ENCODE data around the gene IL22RA2.

- TF ChIP-seq, protein P1, sequence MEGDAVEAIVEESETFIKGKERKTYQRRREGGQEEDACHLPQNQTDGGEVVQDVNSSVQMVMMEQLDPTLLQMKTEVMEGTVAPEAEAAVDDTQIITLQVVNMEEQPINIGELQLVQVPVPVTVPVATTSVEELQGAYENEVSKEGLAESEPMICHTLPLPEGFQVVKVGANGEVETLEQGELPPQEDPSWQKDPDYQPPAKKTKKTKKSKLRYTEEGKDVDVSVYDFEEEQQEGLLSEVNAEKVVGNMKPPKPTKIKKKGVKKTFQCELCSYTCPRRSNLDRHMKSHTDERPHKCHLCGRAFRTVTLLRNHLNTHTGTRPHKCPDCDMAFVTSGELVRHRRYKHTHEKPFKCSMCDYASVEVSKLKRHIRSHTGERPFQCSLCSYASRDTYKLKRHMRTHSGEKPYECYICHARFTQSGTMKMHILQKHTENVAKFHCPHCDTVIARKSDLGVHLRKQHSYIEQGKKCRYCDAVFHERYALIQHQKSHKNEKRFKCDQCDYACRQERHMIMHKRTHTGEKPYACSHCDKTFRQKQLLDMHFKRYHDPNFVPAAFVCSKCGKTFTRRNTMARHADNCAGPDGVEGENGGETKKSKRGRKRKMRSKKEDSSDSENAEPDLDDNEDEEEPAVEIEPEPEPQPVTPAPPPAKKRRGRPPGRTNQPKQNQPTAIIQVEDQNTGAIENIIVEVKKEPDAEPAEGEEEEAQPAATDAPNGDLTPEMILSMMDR (IDR thresholded peaks at IDR 0.05), result no peak
- TF ChIP-seq POLR2A (IDR thresholded peaks at IDR 0.05), result no peak
Observed at GRCh38 chr6:137206577-137206976, 33.1 kb upstream of the IL22RA2 start.

Data from uterus (tissue), 2 donors.